Astrocyte (in vitro differentiated cells and primary cell): ENCODE data around the gene IGSF21.

Experiments used
- CTCF ChIP-seq: IDR thresholded peaks from 2 replicates; pipeline ENCODE4 v1.5.1; 2011; ENCODE audit warnings: low read depth, mild to moderate bottlenecking, inconsistent platforms, low read length, moderate library complexity; ENCODE audit not compliant: insufficient read depth
- EZH2 ChIP-seq: IDR thresholded peaks from 2 replicates; pipeline ENCODE4 v1.6.1; 2012; ENCODE audit warnings: mild to moderate bottlenecking, low read length, inconsistent platforms; ENCODE audit not compliant: insufficient read depth

GRCh38 chr1:18198260-18198659 is 90.7 kb downstream of the IGSF21 start:
- no peak for TF ChIP-seq CTCF
- no peak for TF ChIP-seq EZH2
